HEK293 (cell line): ENCODE results near the gene NFATC3.
A peak's percentile ranks its signal among the peaks of the same experiment; 100 is the strongest.

Experiments
- CTCF ChIA-PET: fragments of 350-600 bp; formaldehyde crosslinking; extraction: SDS; loops from one replicate; lab custom pipeline; 2021; ENCODE audit warnings: antibody characterized with exemption; lab: Yijun Ruan, JAX
- POLR2A ChIA-PET: fragments of 300-600 bp; formaldehyde crosslinking; extraction: SDS; loops from one replicate; lab custom pipeline; 2020; ENCODE audit warnings: antibody characterized with exemption, inconsistent platforms; lab: Yijun Ruan, JAX
- H3K27ac ChIP-seq: fragments of 200-500 bp; sonication (Bioruptor generic); 2 replicates; pipeline ENCODE4 v1.5.1; 2014; ENCODE audit warnings: low read depth, low read length, control low read depth, inconsistent platforms; ENCODE audit errors: extremely low read depth
- H3K36me3 ChIP-seq, 2 experiments: fragments of 200-500 bp in 1 of 2; sonication (Bioruptor generic) in 1 of 2; 1 replicate in 1 of 2; 2 replicates in 1 of 2; pipeline ENCODE4 v1.5.1; 2014 to 2017; ENCODE audit warnings: inconsistent platforms in 2 of 2, low read length in 2 of 2; ENCODE audit not compliant: control insufficient read depth in 2 of 2, insufficient read depth in 1 of 2
- H3K4me1 ChIP-seq: fragments of 200-500 bp; sonication (Bioruptor generic); 2 replicates; pipeline ENCODE4 v1.5.1; 2014; ENCODE audit warnings: mild to moderate bottlenecking, low read length, inconsistent platforms; ENCODE audit not compliant: control insufficient read depth, insufficient read depth
- H3K4me3 ChIP-seq: 2 replicates; pipeline ENCODE4 v1.5.1; 2011; ENCODE audit warnings: low read depth, mild to moderate bottlenecking, control low read depth, low read length, moderate library complexity
- H3K9me3 ChIP-seq: fragments of 200-500 bp; sonication (Bioruptor generic); 2 replicates; pipeline ENCODE4 v1.5.1; 2014; ENCODE audit warnings: low read depth, low read length, inconsistent platforms; ENCODE audit not compliant: control insufficient read depth, insufficient read depth
- GLIS2 ChIP-seq: fragments of 450-650 bp; formaldehyde crosslinking; IDR thresholded peaks from 2 replicates; pipeline ENCODE4 v1.5.1; 2016; ENCODE audit warnings: missing biosample characterization, missing genetic modification characterization
- MEIS1 ChIP-seq: sonication (generic); formaldehyde crosslinking; IDR thresholded peaks from 2 replicates; pipeline ENCODE4 v1.8.1; 2022; ENCODE audit warnings: missing genetic modification reagents, mild to moderate bottlenecking, borderline replicate concordance
- REST ChIP-seq: fragments of 450-650 bp; formaldehyde crosslinking; IDR thresholded peaks from 2 replicates; pipeline ENCODE4 v1.5.1; 2016; ENCODE audit warnings: missing biosample characterization, missing genetic modification characterization
- SCRT1 ChIP-seq: fragments of 450-650 bp; formaldehyde crosslinking; IDR thresholded peaks from 2 replicates; pipeline ENCODE4 v1.5.1; 2016; ENCODE audit warnings: missing biosample characterization, missing genetic modification characterization, borderline replicate concordance
- SCRT2 ChIP-seq: fragments of 450-650 bp; formaldehyde crosslinking; IDR thresholded peaks from 2 replicates; pipeline ENCODE4 v1.5.1; 2016; ENCODE audit warnings: missing biosample characterization, missing genetic modification characterization
- SP2 ChIP-seq: fragments of 450-650 bp; formaldehyde crosslinking; IDR thresholded peaks from 2 replicates; pipeline ENCODE4 v1.5.1; 2016; ENCODE audit warnings: missing biosample characterization, missing genetic modification characterization
- ZBTB20 ChIP-seq: fragments of 450-650 bp; formaldehyde crosslinking; IDR thresholded peaks from 2 replicates; pipeline ENCODE4 v1.5.1; 2016; ENCODE audit warnings: missing biosample characterization, missing genetic modification characterization
- ZBTB6 ChIP-seq: fragments of 450-650 bp; formaldehyde crosslinking; IDR thresholded peaks from 2 replicates; pipeline ENCODE4 v1.5.1; 2017; ENCODE audit warnings: missing biosample characterization, missing genetic modification characterization
- ZFP3 ChIP-seq: fragments of 450-650 bp; formaldehyde crosslinking; IDR thresholded peaks from 2 replicates; pipeline ENCODE4 v1.5.1; 2016; ENCODE audit warnings: low read depth, missing biosample characterization, missing genetic modification characterization
- ZNF175 ChIP-seq: fragments of 450-650 bp; formaldehyde crosslinking; IDR thresholded peaks from 2 replicates; pipeline ENCODE4 v1.5.1; 2016; ENCODE audit warnings: missing biosample characterization, missing genetic modification characterization
- ZNF2 ChIP-seq: fragments of 450-650 bp; formaldehyde crosslinking; IDR thresholded peaks from 2 replicates; pipeline ENCODE4 v1.5.1; 2016; ENCODE audit warnings: missing biosample characterization, missing genetic modification characterization
- ZNF248 ChIP-seq: fragments of 450-650 bp; formaldehyde crosslinking; IDR thresholded peaks from 2 replicates; pipeline ENCODE4 v1.5.1; 2017; ENCODE audit warnings: missing biosample characterization, missing genetic modification characterization
- ZNF311 ChIP-seq: fragments of 450-650 bp; formaldehyde crosslinking; IDR thresholded peaks from 2 replicates; pipeline ENCODE4 v1.5.1; 2017; ENCODE audit warnings: missing biosample characterization, missing genetic modification characterization, borderline replicate concordance
- ZNF544 ChIP-seq: fragments of 450-650 bp; formaldehyde crosslinking; IDR thresholded peaks from 2 replicates; pipeline ENCODE4 v1.5.0; 2017; ENCODE audit warnings: missing biosample characterization, missing genetic modification characterization
- ZNF626 ChIP-seq: fragments of 450-650 bp; sonication (Bioruptor Pico); formaldehyde crosslinking; IDR thresholded peaks from 2 replicates; pipeline ENCODE4 v1.5.1; 2018; ENCODE audit warnings: missing biosample characterization, missing genetic modification characterization, inconsistent platforms
- ZNF701 ChIP-seq: fragments of 450-650 bp; formaldehyde crosslinking; IDR thresholded peaks from 2 replicates; pipeline ENCODE4 v1.5.1; 2016; ENCODE audit warnings: missing biosample characterization, missing genetic modification characterization
- ZXDB ChIP-seq: fragments of 450-650 bp; formaldehyde crosslinking; IDR thresholded peaks from 2 replicates; pipeline ENCODE4 v1.5.1; 2016; ENCODE audit warnings: missing biosample characterization, missing genetic modification characterization
- TF ChIP-seq, protein P1 (sequence below): IDR thresholded peaks from 2 replicates; pipeline ENCODE4 v1.6.1; 2011; ENCODE audit warnings: mild to moderate bottlenecking, low read depth, low read length, borderline replicate concordance
- TF ChIP-seq, protein P2 (sequence below): fragments of 450-650 bp; formaldehyde crosslinking; IDR thresholded peaks from 2 replicates; pipeline ENCODE4 v1.5.1; 2017; ENCODE audit warnings: missing biosample characterization, missing genetic modification characterization

The NFATC3 gene

GRCh38 chr16:68227850-68228553 is 142.8 kb downstream of the NFATC3 start:
- ChIA-PET POLR2A (no interaction called here), CTCF (interaction anchor here (0.6 to 1.5 kb wide), 10 partner anchors 9 to 800 kb away, joined by 3 to 7 read pairs (median 4); no protein-coding TSS in a partner anchor)
- H3K4me1 ChIP-seq: no peaks in the 10 kb centered on the region
- no peak overlapping the region for H3K4me3 ChIP-seq
- peak; percentile 42; the same call in 1 of the 2 replicates for TF ChIP-seq SCRT1 (tag by site-specific recombination)
- TF ChIP-seq ZNF175 (tag by site-specific recombination): no peak
- peak; percentile 80 for TF ChIP-seq SCRT2
- TF ChIP-seq ZFP3 (tag by site-specific recombination): no peak
- peak; percentile 31; the same call in 1 of the 2 replicates for TF ChIP-seq ZBTB20 (tag by site-specific recombination)
- H3K27ac ChIP-seq: no peak overlapping the region
- no peaks in the 10 kb centered on the region for H3K9me3 ChIP-seq
- peaks cover 0 to 56% of the 10 kb centered on the region in 2 experiments; a peak in 1 of 3 replicates for H3K36me3 ChIP-seq

GRCh38 chr16:68228652-68229051 is 143.5 kb downstream of the NFATC3 start:
- no peaks in the 10 kb centered on the region for H3K9me3 ChIP-seq
- no peak overlapping the region for H3K4me3 ChIP-seq
- CTCF ChIA-PET: interaction anchor here (0.6 to 1.5 kb wide), 9 partner anchors 9 to 801 kb away, joined by 3 to 7 read pairs (median 4); no protein-coding TSS in a partner anchor
- TF ChIP-seq, protein P1, sequence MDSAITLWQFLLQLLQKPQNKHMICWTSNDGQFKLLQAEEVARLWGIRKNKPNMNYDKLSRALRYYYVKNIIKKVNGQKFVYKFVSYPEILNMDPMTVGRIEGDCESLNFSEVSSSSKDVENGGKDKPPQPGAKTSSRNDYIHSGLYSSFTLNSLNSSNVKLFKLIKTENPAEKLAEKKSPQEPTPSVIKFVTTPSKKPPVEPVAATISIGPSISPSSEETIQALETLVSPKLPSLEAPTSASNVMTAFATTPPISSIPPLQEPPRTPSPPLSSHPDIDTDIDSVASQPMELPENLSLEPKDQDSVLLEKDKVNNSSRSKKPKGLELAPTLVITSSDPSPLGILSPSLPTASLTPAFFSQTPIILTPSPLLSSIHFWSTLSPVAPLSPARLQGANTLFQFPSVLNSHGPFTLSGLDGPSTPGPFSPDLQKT: no peak
- TF ChIP-seq REST (tag by site-specific recombination): no peak
- TF ChIP-seq ZBTB6: no peak
- TF ChIP-seq ZNF2: no peak
- TF ChIP-seq GLIS2: no peak
- TF ChIP-seq ZNF701 (tag by site-specific recombination): no peak
- TF ChIP-seq, protein P2, sequence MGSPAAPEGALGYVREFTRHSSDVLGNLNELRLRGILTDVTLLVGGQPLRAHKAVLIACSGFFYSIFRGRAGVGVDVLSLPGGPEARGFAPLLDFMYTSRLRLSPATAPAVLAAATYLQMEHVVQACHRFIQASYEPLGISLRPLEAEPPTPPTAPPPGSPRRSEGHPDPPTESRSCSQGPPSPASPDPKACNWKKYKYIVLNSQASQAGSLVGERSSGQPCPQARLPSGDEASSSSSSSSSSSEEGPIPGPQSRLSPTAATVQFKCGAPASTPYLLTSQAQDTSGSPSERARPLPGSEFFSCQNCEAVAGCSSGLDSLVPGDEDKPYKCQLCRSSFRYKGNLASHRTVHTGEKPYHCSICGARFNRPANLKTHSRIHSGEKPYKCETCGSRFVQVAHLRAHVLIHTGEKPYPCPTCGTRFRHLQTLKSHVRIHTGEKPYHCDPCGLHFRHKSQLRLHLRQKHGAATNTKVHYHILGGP: no peak
- no peak for TF ChIP-seq ZXDB (tag by site-specific recombination)
- no peak for TF ChIP-seq SP2 (tag by site-specific recombination)
- no peak for TF ChIP-seq MEIS1 (CRISPR knock-in tag)
- TF ChIP-seq ZNF248 (tag by site-specific recombination): no peak
- TF ChIP-seq ZNF311 (tag by site-specific recombination): no peak
- TF ChIP-seq ZNF626 (tag by site-specific recombination): no peak
- no peak for TF ChIP-seq ZNF544 (tag by site-specific recombination)
- no peaks in the 10 kb centered on the region for H3K4me1 ChIP-seq
- H3K27ac ChIP-seq: no peak overlapping the region
- POLR2A ChIA-PET: no interaction called here
- H3K36me3 ChIP-seq: peaks cover 0 to 62% of the 10 kb centered on the region in 2 experiments; a peak in 1 of 3 replicates
